Karpas-422 (cell line): ENCODE results near the gene AGRN. TPM values are rescaled to one million over a fixed set of nuclear protein-coding genes. Genes with fewer than 3 reads are reported as not detected.
"Not testable (repeated sequence)": the region's sequence is repeated elsewhere in the genome, so short reads cannot be mapped to it uniquely, and the experiment has no call there.

Experiments
- DNase-seq: peaks from one replicate; pipeline ENCODE4 v3.0.0-alpha.2; 2015
- H2AFZ ChIP-seq: fragments of 200-600 bp; sonication (generic); 2 replicates; pipeline ENCODE4 v1.6.1; 2014; ENCODE audit warnings: antibody characterized with exemption, low read length, mixed read lengths
- H3K27ac ChIP-seq: fragments of 200-600 bp; sonication (generic); 2 replicates; pipeline ENCODE4 v1.5.1; 2014; ENCODE audit warnings: mild to moderate bottlenecking, low read length, moderate library complexity
- H3K27me3 ChIP-seq: fragments of 200-600 bp; sonication (generic); 2 replicates; pipeline ENCODE4 v1.6.1; 2014; ENCODE audit warnings: low read length, mixed read lengths
- H3K36me3 ChIP-seq: fragments of 200-600 bp; sonication (generic); 2 replicates; pipeline ENCODE4 v1.6.1; 2014; ENCODE audit warnings: low read length, mixed read lengths; ENCODE audit not compliant: insufficient read depth
- H3K4me1 ChIP-seq: fragments of 200-600 bp; sonication (generic); 2 replicates; pipeline ENCODE4 v1.6.1; 2014; ENCODE audit warnings: mild to moderate bottlenecking, low read length, mixed read lengths
- H3K4me2 ChIP-seq: fragments of 200-600 bp; sonication (generic); 2 replicates; pipeline ENCODE4 v1.6.1; 2014; ENCODE audit warnings: low read length, low read depth, mild to moderate bottlenecking; ENCODE audit not compliant: poor library complexity, severe bottlenecking
- H3K4me3 ChIP-seq: fragments of 200-600 bp; sonication (generic); 2 replicates; pipeline ENCODE4 v1.5.1; 2014; ENCODE audit warnings: mild to moderate bottlenecking, antibody characterized with exemption, low read length, mixed read lengths
- H3K79me2 ChIP-seq: fragments of 200-600 bp; sonication (generic); 2 replicates; pipeline ENCODE4 v1.6.1; 2014; ENCODE audit warnings: mild to moderate bottlenecking, low read length, mixed read lengths
- H3K9ac ChIP-seq: fragments of 200-600 bp; sonication (generic); 2 replicates; pipeline ENCODE4 v1.6.0; 2014; ENCODE audit warnings: low read length
- H3K9me2 ChIP-seq: fragments of 200-600 bp; sonication (generic), shearing (Covaris generic); replicated peaks from 2 replicates; pipeline ENCODE4 v1.6.0; 2014; ENCODE audit warnings: mild to moderate bottlenecking, low read length, moderate library complexity; ENCODE audit not compliant: insufficient read depth
- H3K9me3 ChIP-seq: fragments of 300-700, 200-600 bp; sonication (generic); 2 replicates; pipeline ENCODE4 v1.6.1; 2014; ENCODE audit warnings: low read length, mixed read lengths
- H4K20me1 ChIP-seq: fragments of 200-600 bp; sonication (generic); 2 replicates; pipeline ENCODE4 v1.6.1; 2014; ENCODE audit warnings: mild to moderate bottlenecking, antibody characterized with exemption, low read length, low read depth; ENCODE audit not compliant: insufficient read depth
- total RNA-seq: library from RNA; depleted of rRNA; stranded (reverse); fragments of >200 nt; shearing (Covaris generic); gene quantifications from 2 replicates; pipeline ENCODE4 v1.2.3, GENCODE V29; 2014; ENCODE audit warnings: low replicate concordance

The AGRN gene
- total RNA-seq, 1 experiment from 2014 or later, result 2.4 TPM

DNA sequence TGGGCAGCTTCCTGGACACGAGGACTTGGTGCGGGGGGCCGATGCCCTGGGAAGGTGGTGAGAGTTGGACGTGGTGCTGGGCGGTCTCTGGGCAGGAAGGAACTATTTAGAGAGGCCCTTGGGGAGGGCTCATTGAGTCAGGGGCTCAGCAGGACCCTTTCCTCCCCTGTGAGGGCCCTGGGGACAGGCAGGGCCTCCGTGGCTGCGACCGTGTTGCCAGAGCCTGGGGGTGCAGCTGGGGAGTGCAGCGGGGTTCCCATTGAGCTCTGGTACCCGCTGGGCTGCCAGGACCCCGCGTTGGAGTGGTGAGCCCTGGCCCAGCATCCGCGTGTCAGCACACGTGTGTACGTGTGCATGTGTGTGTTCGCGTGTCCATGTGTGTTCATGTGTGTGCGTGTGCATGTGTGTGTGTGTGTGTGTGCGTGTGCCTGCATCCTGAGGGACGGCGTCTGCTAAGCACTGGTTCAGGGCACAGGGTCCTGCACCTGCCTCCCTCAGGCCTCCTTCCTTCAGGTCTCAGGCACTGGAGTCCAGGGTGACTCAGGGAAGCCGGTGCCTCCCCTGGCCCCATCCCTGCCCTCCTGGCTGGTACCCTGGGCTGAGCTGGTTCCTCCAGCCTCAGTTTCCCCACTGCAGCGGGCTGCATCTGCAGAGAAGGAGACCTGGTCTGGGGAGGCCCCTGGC lies 43.5 kb downstream of the AGRN start:
- Histone ChIP-seq H2AFZ (no peak overlapping the region), H3K4me2 (no peak overlapping the region), H3K36me3 (no peaks in the 10 kb centered on the region)

DNA sequence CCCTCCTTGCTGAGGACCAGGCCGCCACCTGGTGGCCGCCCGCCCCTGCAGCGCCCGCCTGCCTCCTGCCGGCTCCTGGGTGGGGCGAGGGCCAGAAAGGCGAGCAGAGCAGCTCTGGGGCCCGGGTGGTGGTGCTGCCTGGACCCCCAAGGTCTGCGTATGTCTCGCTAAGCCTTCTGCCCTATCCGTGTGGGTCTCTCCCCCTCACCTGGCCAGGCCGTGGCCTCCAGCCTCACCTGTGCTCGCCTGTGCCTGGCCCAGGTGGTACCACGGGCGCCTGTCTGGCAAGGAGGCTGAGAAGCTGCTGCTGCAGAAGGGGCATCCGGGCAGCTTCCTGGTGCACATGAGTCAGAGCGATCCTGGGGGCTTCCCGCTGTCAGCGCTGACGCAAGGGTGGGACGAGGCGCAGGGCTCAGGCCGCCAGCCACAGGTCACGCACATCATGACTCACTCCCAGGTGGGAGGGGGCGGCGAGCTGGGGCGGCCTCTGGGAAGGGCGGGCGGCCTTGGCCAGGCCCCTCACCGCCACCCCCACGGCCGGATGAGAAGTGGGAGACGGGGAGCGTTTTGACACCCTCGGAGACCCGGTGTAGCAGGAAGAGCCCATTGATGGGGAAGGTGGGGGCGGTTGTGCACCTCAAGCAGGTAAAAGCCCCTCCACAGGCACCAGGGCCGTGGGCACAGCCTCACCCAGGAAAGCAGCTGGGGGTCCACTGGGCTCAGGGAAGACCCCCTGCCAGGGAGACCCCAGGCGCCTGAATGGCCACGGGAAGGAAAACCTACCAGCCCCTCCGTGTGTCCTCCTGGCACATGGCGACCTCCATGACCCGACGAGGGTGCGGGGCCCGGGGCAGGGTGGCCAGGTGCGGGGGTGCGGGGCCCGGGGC lies 44.3 kb downstream of the AGRN start:
- Histone ChIP-seq H3K27ac (no peak overlapping the region), H4K20me1 (peaks cover 6% of the 10 kb centered on the region; the same call in 1 of the 2 replicates), H3K4me2 (peak overlapping the region; percentile 32), H2AFZ (no peak overlapping the region), H3K4me1 (peaks cover 8% of the 10 kb centered on the region), H3K9me3 (no peaks in the 10 kb centered on the region), H3K27me3 (no peaks in the 10 kb centered on the region), H3K9me2 (no peaks in the 10 kb centered on the region), H3K4me3 (no peak overlapping the region), H3K36me3 (no peaks in the 10 kb centered on the region), H3K79me2 (no peaks in the 10 kb centered on the region), H3K9ac (0 out of 2 replicates have a peak overlapping the region, but pooled peaks have one; percentile 27)
- peak; percentile 85 for DNase-seq

More for the DNA sequence above, 43.5 kb downstream of the AGRN start:
- Histone ChIP-seq H3K9me2 (no peaks in the 10 kb centered on the region), H3K9ac (no peak overlapping the region), H3K79me2 (no peaks in the 10 kb centered on the region), H3K4me3 (no peak overlapping the region), H3K9me3 (no peaks in the 10 kb centered on the region), H3K27ac (no peak overlapping the region), H3K4me1 (peaks cover 14% of the 10 kb centered on the region), H3K27me3 (no peaks in the 10 kb centered on the region), H4K20me1 (peaks cover 11% of the 10 kb centered on the region; the same call in 1 of the 2 replicates)
- no peak for DNase-seq

DNA sequence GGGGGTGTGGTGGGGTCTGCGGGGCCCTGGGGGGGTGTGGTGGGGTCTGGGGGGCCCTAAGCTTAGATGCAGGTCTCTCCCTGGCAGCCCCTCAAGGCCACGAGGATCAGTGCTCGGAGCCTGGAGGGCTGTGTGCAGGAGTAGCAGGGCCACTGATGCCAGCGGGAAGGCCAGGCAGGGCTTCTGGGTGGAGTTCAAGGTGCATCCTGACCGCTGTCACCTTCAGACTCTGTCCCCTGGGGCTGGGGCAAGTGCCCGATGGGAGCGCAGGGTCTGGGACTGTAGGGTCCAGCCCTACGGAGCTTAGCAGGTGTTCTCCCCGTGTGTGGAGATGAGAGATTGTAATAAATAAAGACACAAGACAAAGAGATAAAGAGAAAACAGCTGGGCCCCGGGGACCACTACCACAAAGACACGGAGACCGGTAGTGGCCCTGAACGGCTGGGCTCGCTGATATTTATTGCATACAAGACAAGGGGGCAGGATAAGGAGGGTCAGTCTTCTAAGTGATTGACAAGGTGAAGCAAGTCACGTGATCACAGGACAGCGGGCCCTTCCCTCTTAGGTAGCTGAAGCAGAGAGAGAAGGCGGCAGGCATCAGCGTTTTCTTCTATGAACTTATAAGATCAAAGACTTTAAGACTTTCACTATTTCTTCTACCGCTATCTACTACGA lies 45.5 kb downstream of the AGRN start:
- Histone ChIP-seq H3K4me1 (peaks cover 5% of the 10 kb centered on the region), H3K27me3 (no peaks in the 10 kb centered on the region), H3K4me2 (no peak overlapping the region), H3K27ac (no peak overlapping the region), H3K79me2 (no peaks in the 10 kb centered on the region), H2AFZ (no peak overlapping the region), H3K9ac (no peak overlapping the region), H3K4me3 (no peak overlapping the region), H3K9me3 (no peaks in the 10 kb centered on the region), H3K36me3 (no peaks in the 10 kb centered on the region), H4K20me1 (peaks cover 6% of the 10 kb centered on the region; the same call in 1 of the 2 replicates), H3K9me2 (no peaks in the 10 kb centered on the region)
- DNase-seq, result no peak

DNA sequence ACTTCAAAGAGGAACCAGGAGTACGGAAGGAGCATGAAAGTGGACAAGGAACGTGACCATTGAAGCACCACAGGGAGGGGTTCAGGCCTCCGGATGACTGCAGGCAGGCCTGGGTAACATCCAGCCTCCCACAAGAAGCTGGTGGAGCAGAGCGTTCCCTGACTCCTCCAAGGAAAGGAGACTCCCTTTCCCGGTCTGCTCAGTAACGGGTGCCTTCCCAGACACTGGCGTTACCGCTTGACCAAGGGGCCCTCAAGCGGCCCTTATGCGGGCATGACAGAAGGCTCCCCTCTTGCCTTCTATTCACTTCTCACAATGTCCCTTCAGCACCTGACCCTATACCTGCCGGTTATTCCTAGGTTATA lies 46.0 kb downstream of the AGRN start:
- not testable (repeated sequence) for H2AFZ ChIP-seq, H3K79me2 ChIP-seq, H4K20me1 ChIP-seq, H3K9me2 ChIP-seq, H3K27me3 ChIP-seq, H3K36me3 ChIP-seq, H3K4me1 ChIP-seq, H3K9ac ChIP-seq, H3K4me3 ChIP-seq, H3K27ac ChIP-seq, H3K4me2 ChIP-seq, DNase-seq, H3K9me3 ChIP-seq

DNA sequence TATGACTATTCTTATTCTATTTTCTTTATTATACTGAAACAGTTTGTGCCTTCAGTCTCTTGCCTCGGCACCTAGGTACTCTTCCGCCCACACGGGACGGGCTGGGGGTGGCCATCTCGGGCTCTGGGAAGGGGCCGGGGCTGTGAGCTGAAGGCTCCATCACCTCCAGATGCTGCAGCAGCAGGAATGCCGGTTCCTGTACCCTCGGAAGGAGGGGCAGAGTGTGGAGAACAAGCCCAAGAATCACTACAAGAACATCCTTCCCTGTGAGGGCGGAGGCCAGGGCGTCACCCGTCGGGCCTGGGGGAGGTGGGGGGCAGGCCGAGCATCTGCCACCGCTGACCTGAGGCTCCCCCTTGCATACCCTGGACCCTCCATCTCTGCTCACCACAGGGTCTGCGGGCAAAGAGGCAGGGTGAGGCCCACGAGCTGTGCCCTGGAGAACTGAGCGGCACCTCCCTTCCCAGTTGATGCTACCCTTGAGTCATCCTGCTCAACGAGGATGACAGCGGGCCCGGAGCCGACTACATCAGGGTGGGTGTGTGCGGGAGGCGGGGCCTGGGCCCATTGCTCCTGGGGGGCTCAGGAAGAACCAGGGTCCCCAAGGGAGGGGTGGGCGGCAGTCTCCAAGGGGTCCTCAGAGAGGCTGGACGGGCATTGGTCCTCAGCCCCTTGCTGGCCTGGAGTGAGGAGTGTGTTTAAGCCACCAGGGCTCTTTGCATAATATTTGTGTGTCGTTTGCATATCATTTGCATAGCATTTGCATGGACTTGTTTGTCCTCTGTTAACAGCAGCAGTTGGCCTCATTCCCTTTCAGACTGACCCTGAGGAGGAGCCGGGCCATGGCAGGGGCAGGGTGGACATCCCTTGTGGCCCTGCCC lies 46.7 kb downstream of the AGRN start:
- no peak overlapping the region for H3K4me2 ChIP-seq
- DNase-seq, result no peak
- no peak overlapping the region for H3K4me3 ChIP-seq
- H3K9me3 ChIP-seq, result no peaks in the 10 kb centered on the region
- peaks cover 5% of the 10 kb centered on the region for H3K4me1 ChIP-seq
- no peaks in the 10 kb centered on the region for H3K27me3 ChIP-seq
- no peak overlapping the region for H3K9ac ChIP-seq
- H3K9me2 ChIP-seq, result no peaks in the 10 kb centered on the region
- H3K79me2 ChIP-seq, result no peaks in the 10 kb centered on the region
- H3K36me3 ChIP-seq, result no peaks in the 10 kb centered on the region
- H3K27ac ChIP-seq, result no peak overlapping the region
- H4K20me1 ChIP-seq, result peaks cover 6% of the 10 kb centered on the region; the same call in 1 of the 2 replicates
- no peak overlapping the region for H2AFZ ChIP-seq

DNA sequence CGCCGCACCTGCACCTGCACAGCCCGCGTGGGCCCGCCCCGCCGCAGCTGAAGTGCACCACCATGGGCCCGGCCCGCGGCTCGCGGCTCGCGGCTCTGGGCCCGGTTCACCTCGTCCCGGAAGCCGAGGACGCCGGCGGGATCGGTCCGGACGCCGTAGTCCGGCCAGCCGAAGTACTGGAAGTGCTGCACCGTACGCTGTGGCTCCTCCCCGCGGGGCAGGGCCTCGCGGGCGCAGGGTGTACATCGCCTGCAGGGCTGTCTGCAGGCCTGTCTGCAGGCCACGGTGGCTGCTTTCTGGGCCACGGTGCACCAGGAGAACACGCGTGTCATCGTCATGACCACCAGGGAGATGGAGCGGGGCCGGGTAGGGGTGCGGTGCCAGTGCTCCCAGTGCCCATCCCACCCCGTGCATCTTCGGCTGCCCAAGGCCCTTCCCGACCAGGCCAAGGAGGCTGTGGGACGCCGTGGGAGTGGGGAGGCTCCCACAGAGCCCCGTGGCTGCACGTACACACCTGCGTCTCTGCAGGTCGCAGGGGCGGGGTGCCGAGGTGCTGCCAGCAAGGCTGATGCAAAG lies 47.5 kb downstream of the AGRN start:
- Histone ChIP-seq H3K27ac (no peak overlapping the region), H3K79me2 (no peaks in the 10 kb centered on the region), H3K4me2 (no peak overlapping the region), H3K36me3 (no peaks in the 10 kb centered on the region), H3K9ac (no peak overlapping the region), H3K9me2 (no peaks in the 10 kb centered on the region), H3K4me3 (no peak overlapping the region), H3K9me3 (no peaks in the 10 kb centered on the region), H3K4me1 (peaks cover 5% of the 10 kb centered on the region), H3K27me3 (no peaks in the 10 kb centered on the region), H4K20me1 (0 out of 2 replicates have a peak, but pooled peaks cover 6% of the 10 kb centered on the region), H2AFZ (no peak overlapping the region)
- no peak for DNase-seq

DNA sequence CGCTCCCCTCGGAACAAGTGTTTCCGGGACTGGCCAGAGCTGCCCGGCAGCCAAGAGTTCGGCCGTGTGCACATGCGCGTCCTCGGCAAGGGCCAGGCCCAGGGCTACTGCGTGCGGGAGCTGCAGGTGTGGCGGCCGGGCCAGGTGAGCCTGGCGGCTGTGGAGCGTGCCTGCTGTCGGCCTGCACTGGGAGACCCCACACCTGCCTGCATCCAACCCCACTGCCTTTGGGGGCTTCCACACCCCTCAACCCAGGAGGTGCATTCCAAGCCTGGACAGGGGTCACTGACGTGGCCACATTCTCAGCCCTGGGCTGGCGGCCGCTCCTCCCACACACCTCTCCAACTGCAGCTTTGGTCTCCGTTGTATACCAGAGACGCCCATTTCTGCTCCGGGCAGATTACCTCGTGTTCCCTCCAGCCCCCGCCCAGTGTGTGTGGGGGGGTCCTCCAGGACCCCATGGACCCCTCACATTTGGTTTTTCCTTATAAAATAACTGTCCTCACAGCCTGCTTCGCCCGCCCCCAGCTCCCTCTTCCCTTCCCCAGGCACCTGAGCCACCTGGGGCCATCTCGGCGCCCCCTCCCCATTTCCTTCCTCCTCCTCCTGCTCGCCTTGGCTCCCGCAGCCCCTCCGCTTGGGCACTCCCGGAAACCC lies 48.1 kb downstream of the AGRN start:
- Histone ChIP-seq H3K4me2 (no peak overlapping the region), H3K36me3 (no peaks in the 10 kb centered on the region), H3K27me3 (no peaks in the 10 kb centered on the region), H3K79me2 (no peaks in the 10 kb centered on the region), H3K4me1 (peaks cover 5% of the 10 kb centered on the region), H3K9ac (no peak overlapping the region), H3K9me2 (no peaks in the 10 kb centered on the region), H3K27ac (no peak overlapping the region), H2AFZ (no peak overlapping the region), H3K4me3 (no peak overlapping the region), H3K9me3 (no peaks in the 10 kb centered on the region), H4K20me1 (0 out of 2 replicates have a peak, but pooled peaks cover 6% of the 10 kb centered on the region)
- no peak for DNase-seq
